H1 (cell line): ENCODE measurements around the gene SIX3. TPM values are rescaled to one million over a fixed set of nuclear protein-coding genes. Genes with fewer than 3 reads are reported as not detected.

Experiments
- CTCF ChIA-PET: fragments of 300-600 bp; sonication (Branson Sonifier 250); formaldehyde crosslinking; loops from one replicate; lab custom pipeline; 2021; ENCODE audit not compliant: partially characterized antibody; lab: Charles Lee
- POLR2A ChIA-PET: fragments of 300-600 bp; sonication (Branson Sonifier 250); formaldehyde crosslinking; loops from one replicate; lab custom pipeline; 2021; ENCODE audit warnings: inconsistent platforms; ENCODE audit not compliant: partially characterized antibody; lab: Charles Lee
- DNase-seq, 2 experiments: peaks; one replicate each; pipeline versions ENCODE4 v3.0.0 to v3.0.0-alpha.2; 2010 to 2022; ENCODE audit warnings: low spot score in 2 of 2, low read depth in 1 of 2, mixed read lengths in 1 of 2
- FAIRE-seq: peaks from 2 replicates; lab custom pipeline; 2011; peaks lifted over from hg19 to GRCh38; lab: Jason Lieb, UNC
- H2AFZ ChIP-seq: 2 replicates; pipeline ENCODE4 v1.8.1; 2012; ENCODE audit warnings: low read length, inconsistent platforms
- H2AK5ac ChIP-seq: 2 replicates; pipeline ENCODE4 v1.6.1; 2013; ENCODE audit warnings: low read depth, low read length
- H2BK120ac ChIP-seq: replicated peaks from 2 replicates; pipeline ENCODE3; 2013; ENCODE audit warnings: low read depth, low read length, inconsistent platforms
- H2BK12ac ChIP-seq: 2 replicates; pipeline ENCODE4 v1.6.1; 2013; ENCODE audit warnings: low read depth, low read length
- H2BK15ac ChIP-seq: 2 replicates; pipeline ENCODE4 v1.6.1; 2013; ENCODE audit warnings: low read length
- H2BK20ac ChIP-seq: 2 replicates; pipeline ENCODE4 v1.6.1; 2013; ENCODE audit warnings: low read length
- H2BK5ac ChIP-seq: 2 replicates; pipeline ENCODE4 v1.6.1; 2013; ENCODE audit warnings: low read depth, low read length
- H3K14ac ChIP-seq: 2 replicates; pipeline ENCODE4 v1.6.1; 2013; ENCODE audit warnings: inconsistent platforms; ENCODE audit not compliant: insufficient read length
- H3K18ac ChIP-seq: 2 replicates; pipeline ENCODE4 v1.6.1; 2013; ENCODE audit warnings: low read length; ENCODE audit errors: extremely low read depth
- H3K23ac ChIP-seq: 2 replicates; pipeline ENCODE4 v1.6.1; 2013; ENCODE audit warnings: inconsistent platforms; ENCODE audit not compliant: insufficient read length
- H3K23me2 ChIP-seq: 2 replicates; pipeline ENCODE4 v1.6.1; 2013; ENCODE audit warnings: low read depth, low read length
- H3K27ac ChIP-seq: 2 replicates; pipeline ENCODE4 v1.6.1; 2011; ENCODE audit warnings: low read depth, low read length, inconsistent platforms
- H3K27me3 ChIP-seq, 4 experiments: replicated peaks in 1 of 4; 1 replicate in 1 of 4; 2 replicates in 3 of 4; pipeline versions ENCODE4 v1.6.1 to v1.8.1; 2011 to 2013; ENCODE audit warnings: low read length in 3 of 4, mild to moderate bottlenecking in 3 of 4, inconsistent platforms in 2 of 4, mixed read lengths in 2 of 4, moderate library complexity in 1 of 4; ENCODE audit not compliant: control insufficient read depth in 3 of 4, insufficient read depth in 3 of 4; ENCODE audit errors: extremely low read depth in 1 of 4
- H3K36me3 ChIP-seq, 4 experiments: 2 replicates each; pipeline versions ENCODE4 v1.6.1 to v1.8.1; 2011 to 2013; ENCODE audit warnings: mild to moderate bottlenecking in 4 of 4, low read length in 3 of 4, moderate library complexity in 2 of 4, control low read depth in 1 of 4, inconsistent platforms in 1 of 4; ENCODE audit not compliant: insufficient read depth in 4 of 4, control insufficient read depth in 2 of 4
- H3K4ac ChIP-seq: replicated peaks from 2 replicates; pipeline ENCODE3; 2013; ENCODE audit warnings: low read length, low read depth, mixed read lengths, inconsistent platforms; ENCODE audit not compliant: insufficient read length
- H3K4me1 ChIP-seq, 4 experiments: replicated peaks in 1 of 4; 1 replicate in 1 of 4; 2 replicates in 3 of 4; pipeline versions ENCODE4 v1.6.1 to v1.8.1; 2011 to 2013; ENCODE audit warnings: low read length in 3 of 4, inconsistent platforms in 2 of 4, mixed read lengths in 1 of 4; ENCODE audit not compliant: insufficient read depth in 4 of 4, control insufficient read depth in 3 of 4
- H3K4me2 ChIP-seq, 2 experiments: 2 replicates each; pipeline versions ENCODE4 v1.6.1 to v1.8.1; 2011 to 2013; ENCODE audit warnings: low read depth in 2 of 2, low read length in 2 of 2, control low read depth in 1 of 2, inconsistent platforms in 1 of 2, mild to moderate bottlenecking in 1 of 2; ENCODE audit not compliant: insufficient read depth in 1 of 2
- H3K4me3 ChIP-seq, 4 experiments: fragments of 200-600, 300-600 bp in 1 of 4; sonication (generic), shearing (Covaris generic), sonication (Bioruptor Twin) in 1 of 4; 2 replicates each; pipeline versions ENCODE4 v1.5.1 to v1.8.1; 2011 to 2016; ENCODE audit warnings: low read length in 4 of 4, low read depth in 3 of 4, control low read depth in 2 of 4, inconsistent platforms in 2 of 4, mild to moderate bottlenecking in 2 of 4, mixed read lengths in 1 of 4, moderate library complexity in 1 of 4; ENCODE audit not compliant: insufficient read depth in 2 of 4; ENCODE audit errors: extremely low read depth in 1 of 4
- H3K56ac ChIP-seq: replicated peaks from 2 replicates; pipeline ENCODE3; 2013; ENCODE audit warnings: low read depth, mild to moderate bottlenecking, mixed read lengths, low read length, inconsistent platforms; ENCODE audit not compliant: insufficient read length
- H3K79me1 ChIP-seq: 2 replicates; pipeline ENCODE4 v1.6.1; 2013; ENCODE audit warnings: low read depth, low read length, control low read depth
- H3K79me2 ChIP-seq, 2 experiments: 2 replicates each; pipeline versions ENCODE4 v1.6.1 to v1.8.1; 2012 to 2013; ENCODE audit warnings: low read length in 2 of 2, mild to moderate bottlenecking in 2 of 2, inconsistent platforms in 1 of 2; ENCODE audit not compliant: insufficient read depth in 2 of 2, control insufficient read depth in 1 of 2
- H3K9ac ChIP-seq, 4 experiments: replicated peaks in 1 of 4; 1 replicate in 1 of 4; 2 replicates in 3 of 4; pipeline versions ENCODE4 v1.6.1 to v1.8.1; 2011 to 2013; ENCODE audit warnings: low read depth in 3 of 4, low read length in 3 of 4, control low read depth in 2 of 4, mild to moderate bottlenecking in 2 of 4, moderate library complexity in 2 of 4, inconsistent platforms in 1 of 4; ENCODE audit errors: extremely low read depth in 1 of 4
- H3K9me3 ChIP-seq, 2 experiments: 2 replicates each; pipeline versions ENCODE4 v1.6.1 to v1.8.1; 2012 to 2013; ENCODE audit warnings: mild to moderate bottlenecking in 2 of 2, moderate library complexity in 2 of 2, control low read depth in 1 of 2, inconsistent platforms in 1 of 2, low read depth in 1 of 2, low read length in 1 of 2, mixed read lengths in 1 of 2; ENCODE audit not compliant: insufficient read depth in 2 of 2
- H4K20me1 ChIP-seq, 2 experiments: replicated peaks in 1 of 2; 2 replicates each; pipeline versions ENCODE3 to v1.8.1; 2011 to 2013; ENCODE audit warnings: inconsistent platforms in 2 of 2, low read length in 2 of 2, mild to moderate bottlenecking in 1 of 2; ENCODE audit not compliant: insufficient read depth in 2 of 2, control insufficient read depth in 1 of 2
- H4K5ac ChIP-seq: 2 replicates; pipeline ENCODE4 v1.6.1; 2013; ENCODE audit warnings: low read length, low read depth, mixed read lengths, inconsistent platforms; ENCODE audit not compliant: insufficient read length
- H4K8ac ChIP-seq: 2 replicates; pipeline ENCODE4 v1.8.0; 2013; ENCODE audit warnings: mild to moderate bottlenecking, moderate library complexity, low read length, inconsistent platforms; ENCODE audit not compliant: insufficient read depth; ENCODE audit errors: extremely low read depth
- H4K91ac ChIP-seq: replicated peaks from 2 replicates; pipeline ENCODE3; 2013; ENCODE audit warnings: low read length, mixed read lengths, inconsistent platforms; ENCODE audit not compliant: insufficient read length
- CHD1 ChIP-seq: IDR thresholded peaks from 2 replicates; pipeline ENCODE4 v1.6.1; 2012; ENCODE audit warnings: low read depth, low read length, improper control_type of control experiment
- FOSL1 ChIP-seq: IDR thresholded peaks from 2 replicates; pipeline ENCODE4 v1.6.1; 2011; ENCODE audit warnings: mild to moderate bottlenecking, low read depth, low read length, moderate library complexity; ENCODE audit not compliant: insufficient read depth
- JUND ChIP-seq: IDR thresholded peaks from 2 replicates; pipeline ENCODE4 v1.6.1; 2011; ENCODE audit warnings: mild to moderate bottlenecking, improper control_type of control experiment, low read length
- KDM4A ChIP-seq: IDR thresholded peaks from one replicate; pipeline ENCODE4 v1.7.1; 2012; ENCODE audit warnings: low read depth, mild to moderate bottlenecking, moderate library complexity, low read length, inconsistent platforms; ENCODE audit not compliant: severe bottlenecking
- TAF1 ChIP-seq: IDR thresholded peaks from 2 replicates; pipeline ENCODE4 v1.6.1; 2011; ENCODE audit warnings: mild to moderate bottlenecking, low read depth, low read length
- whole genome bisulfite sequencing, 2 experiments: shearing (Covaris generic) in 1 of 2; methylation state at CpG; one replicate each; pipeline versions ENCODE4 v1.1.6 to v1.1.7; 2013 to 2015; ENCODE audit warnings: low lambda C conversion rate in 2 of 2, mixed read lengths in 2 of 2, inconsistent platforms in 1 of 2, low coverage in 1 of 2, missing lambda C conversion rate in 1 of 2; ENCODE audit not compliant: insufficient replicate concordance in 2 of 2, insufficient coverage in 1 of 2, insufficient read length in 1 of 2; ENCODE audit errors: extremely low coverage in 1 of 2, missing lambda C conversion rate in 1 of 2; 5-methylcytosine and 5-hydroxymethylcytosine counted together
- polyA plus RNA-seq, 7 experiments: library from polyadenylated mRNA; depleted of rRNA in 3 of 7; stranded (reverse) in 5 of 7; unstranded in 2 of 7; fragments of >200 nt in 5 of 7; fragments of 200-250 nt in 2 of 7; gene quantifications; 1 replicate in 5 of 7; 2 replicates in 1 of 7; 4 replicates in 1 of 7; pipeline versions ENCODE4 v1.2.1 to v1.2.3, GENCODE V29; 2011 to 2013; ENCODE audit warnings: missing spikeins in 2 of 7, mixed read lengths in 2 of 7
- total RNA-seq: library from RNA; stranded (reverse); fragmentation: NEBNext Ultra II Directional; extraction: Animal tissue kit (Norgen Biotek cat#: 25700); gene quantifications from 2 replicates; pipeline ENCODE4 v1.2.1, GENCODE V29; 2021
- TF ChIP-seq, protein P1 (sequence below): IDR thresholded peaks from 2 replicates; pipeline ENCODE4 v1.6.1; 2012; ENCODE audit warnings: inconsistent platforms
- TF ChIP-seq, protein P2 (sequence below), 3 experiments: IDR thresholded peaks; 1 replicate in 2 of 3; 2 replicates in 1 of 3; pipeline versions ENCODE4 v1.5.1 to v1.6.1; 2011; ENCODE audit warnings: low read length in 3 of 3, mild to moderate bottlenecking in 3 of 3, inconsistent platforms in 2 of 3, low read depth in 1 of 3, moderate library complexity in 1 of 3; ENCODE audit not compliant: insufficient read depth in 1 of 3; ENCODE audit errors: control extremely low read depth in 1 of 3

The SIX3 gene
- total and polyA plus RNA-seq, 2 of the 8 experiments (the other 6 are each of a cell fraction or from before 2014, with no cell fraction given): 0.02 to 0.19 TPM

GRCh38 chr2:44965684-44966083 lies 24.2 kb downstream of the SIX3 start:
- H3K27ac ChIP-seq: no peak overlapping the region
- 91% methylated on average over 2 of the region's 2 CpGs; no CpG with 5 or more reads in 1 of the 2 experiments for WGBS, 2 experiments
- H3K4me2 ChIP-seq: no peak overlapping the region
- H3K79me2 ChIP-seq: no peaks in the 10 kb centered on the region
- POLR2A ChIA-PET: interaction anchor here (0.5 kb wide), 1 partner anchor 658 kb away, joined by 3 read pairs; no protein-coding TSS in a partner anchor
- H3K4me1 ChIP-seq: peaks cover 0 to 2% (median 2%) of the 10 kb centered on the region in 4 experiments; a peak in 5 of 7 replicates
- H2BK5ac ChIP-seq: no peak overlapping the region
- no peak overlapping the region for H2BK20ac ChIP-seq
- H2AFZ ChIP-seq: no peak overlapping the region
- no peak overlapping the region for H2AK5ac ChIP-seq
- H3K9ac ChIP-seq: no peak overlapping the region
- CTCF ChIA-PET: interaction anchor here (0.6 to 9.0 kb wide), 10 partner anchors 7 to 1243 kb away, joined by 3 to 214 read pairs (median 4); no protein-coding TSS in a partner anchor
- no peak overlapping the region for H2BK15ac ChIP-seq
- no peak overlapping the region for H2BK12ac ChIP-seq
- DNase-seq (no peak), FAIRE-seq (no peak)
- H3K4ac ChIP-seq: no peak overlapping the region
- H3K18ac ChIP-seq: no peak overlapping the region
- no peak overlapping the region for H3K23ac ChIP-seq
- H3K36me3 ChIP-seq: no peaks in the 10 kb centered on the region
- H3K79me1 ChIP-seq: no peaks in the 10 kb centered on the region
- H4K5ac ChIP-seq: no peak overlapping the region
- TF ChIP-seq JUND (no peak), KDM4A (no peak), TAF1 (no peak), CHD1 (no peak), FOSL1 (no peak)
- TF ChIP-seq, protein P1, sequence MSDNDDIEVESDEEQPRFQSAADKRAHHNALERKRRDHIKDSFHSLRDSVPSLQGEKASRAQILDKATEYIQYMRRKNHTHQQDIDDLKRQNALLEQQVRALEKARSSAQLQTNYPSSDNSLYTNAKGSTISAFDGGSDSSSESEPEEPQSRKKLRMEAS: no peak
- TF ChIP-seq, protein P2, sequence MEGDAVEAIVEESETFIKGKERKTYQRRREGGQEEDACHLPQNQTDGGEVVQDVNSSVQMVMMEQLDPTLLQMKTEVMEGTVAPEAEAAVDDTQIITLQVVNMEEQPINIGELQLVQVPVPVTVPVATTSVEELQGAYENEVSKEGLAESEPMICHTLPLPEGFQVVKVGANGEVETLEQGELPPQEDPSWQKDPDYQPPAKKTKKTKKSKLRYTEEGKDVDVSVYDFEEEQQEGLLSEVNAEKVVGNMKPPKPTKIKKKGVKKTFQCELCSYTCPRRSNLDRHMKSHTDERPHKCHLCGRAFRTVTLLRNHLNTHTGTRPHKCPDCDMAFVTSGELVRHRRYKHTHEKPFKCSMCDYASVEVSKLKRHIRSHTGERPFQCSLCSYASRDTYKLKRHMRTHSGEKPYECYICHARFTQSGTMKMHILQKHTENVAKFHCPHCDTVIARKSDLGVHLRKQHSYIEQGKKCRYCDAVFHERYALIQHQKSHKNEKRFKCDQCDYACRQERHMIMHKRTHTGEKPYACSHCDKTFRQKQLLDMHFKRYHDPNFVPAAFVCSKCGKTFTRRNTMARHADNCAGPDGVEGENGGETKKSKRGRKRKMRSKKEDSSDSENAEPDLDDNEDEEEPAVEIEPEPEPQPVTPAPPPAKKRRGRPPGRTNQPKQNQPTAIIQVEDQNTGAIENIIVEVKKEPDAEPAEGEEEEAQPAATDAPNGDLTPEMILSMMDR (IDR thresholded peaks at IDR 0.05; ENCODE audit: control extremely low read depth in 1 of 3, insufficient read depth in 1 of 3, low read depth in 1 of 3, low read length in 3 of 3): no peak
- no peak overlapping the region for H3K56ac ChIP-seq
- H4K91ac ChIP-seq: no peak overlapping the region
- H4K8ac ChIP-seq: no peak overlapping the region
- H2BK120ac ChIP-seq: no peak overlapping the region
- no peak overlapping the region for H3K4me3 ChIP-seq
- no peaks in the 10 kb centered on the region for H4K20me1 ChIP-seq
- H3K27me3 ChIP-seq: peaks cover 0 to 3% (median 0%) of the 10 kb centered on the region in 4 experiments; a peak in 3 of 7 replicates
- H3K14ac ChIP-seq: no peak overlapping the region
- no peaks in the 10 kb centered on the region for H3K23me2 ChIP-seq
- H3K9me3 ChIP-seq: no peaks in the 10 kb centered on the region
